Effector CD8-positive, alpha-beta T cell (primary cell): ENCODE results near the gene ZNF629.
"Not testable (repeated sequence)": the region's sequence is repeated elsewhere in the genome, so short reads cannot be mapped to it uniquely, and the experiment has no call there.

Source experiments
- DNase-seq: peaks from one replicate; lab custom pipeline; 2025; lab: John Stamatoyannopoulos, UW
- total RNA-seq, 4 experiments: gene quantifications; one replicate each; lab custom pipeline; 2026; lab: John Stamatoyannopoulos, UW

Gene ZNF629
- total RNA-seq: 4.4 to 16.2 (median 9.8) reads per million in 4 experiments

- peak; percentile 4 for DNase-seq
These were observed at the start of gene ZNF629 for GRCh38 chr16:30786936-30787612. Gene ZNF629, minus strand, starts transcription at chr16:30787205. Its CDS starts 2,723 bp downstream, at chr16:30784482.

- no peak for DNase-seq
These were observed 47.2 kb upstream of the ZNF629 start for GRCh38 chr16:30834130-30834740.

DNA sequence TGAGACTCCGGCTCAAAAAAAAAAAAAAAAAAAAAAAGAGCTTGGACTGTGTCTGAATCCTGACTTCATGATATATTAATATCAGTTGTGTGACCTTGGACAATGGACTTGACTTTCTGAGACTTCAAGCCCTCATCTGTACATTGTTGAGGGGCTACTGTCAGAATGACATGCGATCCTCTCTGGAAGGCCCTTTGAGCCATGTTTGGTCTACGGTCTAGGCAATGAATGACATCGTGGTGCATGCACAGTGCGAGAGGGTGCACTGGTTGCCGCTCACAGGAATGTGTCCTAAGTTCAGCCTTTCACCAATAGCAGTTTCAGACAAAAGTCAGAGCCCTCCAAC lies 43.0 kb upstream of the ZNF629 start:
- no peak for DNase-seq

DNA sequence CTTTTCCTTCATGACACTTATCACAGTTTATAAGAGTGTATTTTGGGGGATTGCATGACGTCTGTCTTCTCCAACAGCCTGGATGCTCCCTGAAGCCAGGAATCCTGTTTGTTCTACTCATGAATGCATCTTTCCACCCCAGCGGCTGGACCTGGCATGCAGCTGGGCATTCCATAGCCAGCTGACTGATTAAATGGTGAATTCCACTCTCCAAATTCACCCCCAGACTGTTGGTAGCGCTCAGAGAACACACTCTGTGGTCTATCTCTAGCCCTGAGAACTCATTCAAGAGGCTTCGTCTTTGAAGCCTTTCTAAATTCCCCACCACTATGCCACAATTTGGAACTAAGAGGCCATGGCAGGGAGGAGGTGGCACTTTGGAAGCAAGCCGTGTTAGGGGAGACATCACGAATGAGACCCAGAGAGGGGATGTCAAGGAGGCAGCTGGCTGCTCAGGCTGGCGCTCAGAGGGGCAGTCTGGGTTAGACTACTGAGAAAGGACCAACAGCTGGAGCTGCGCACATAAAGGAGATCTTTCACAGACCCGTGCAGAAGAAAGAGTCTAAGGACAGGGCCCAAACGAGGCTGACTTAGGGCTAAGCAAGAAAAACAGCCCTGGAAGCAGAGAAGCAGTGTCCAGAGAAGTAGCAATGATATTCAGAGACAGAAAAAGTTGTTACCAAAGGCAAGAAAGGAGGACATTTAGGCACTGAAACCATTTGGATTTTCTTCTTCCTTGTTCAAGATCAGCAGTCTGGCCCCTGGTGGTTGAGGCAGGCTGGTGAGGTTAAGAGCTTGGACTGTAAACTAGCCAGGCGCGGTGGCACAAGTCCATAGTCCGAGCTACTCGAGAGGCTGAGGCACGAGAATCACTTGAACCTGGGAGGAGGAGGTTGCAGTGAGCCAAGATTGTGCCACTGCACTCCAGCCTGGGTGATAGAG lies 42.4 kb upstream of the ZNF629 start:
- no peak for DNase-seq

- DNase-seq: no peak
These were observed 34.9 kb upstream of the ZNF629 start for GRCh38 chr16:30821891-30822290.

DNA sequence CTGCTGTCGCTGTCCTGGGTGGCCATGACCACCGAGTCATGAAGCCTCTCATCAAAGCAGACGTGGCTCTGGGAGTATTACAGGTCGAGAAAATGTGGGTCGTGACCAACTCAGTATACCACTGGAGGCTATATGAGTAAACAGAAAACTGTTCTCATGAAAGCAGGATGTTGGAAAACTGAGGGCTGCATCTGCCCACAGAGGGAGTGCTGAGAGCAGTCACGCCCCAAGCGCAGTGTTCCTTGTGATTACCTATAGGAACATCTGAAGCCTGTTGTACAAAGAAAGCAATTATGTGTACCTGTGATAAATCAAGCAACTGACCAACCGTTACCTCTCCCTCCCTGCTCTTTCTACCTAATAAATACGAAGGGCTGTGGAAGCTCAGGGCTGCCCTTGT lies 34.4 kb upstream of the ZNF629 start:
- not testable (repeated sequence) for DNase-seq

- DNase-seq: no peak
These were observed 34.0 kb upstream of the ZNF629 start for GRCh38 chr16:30820952-30821421.

GRCh38 chr16:30816769-30817168 lies 29.8 kb upstream of the ZNF629 start:
- DNase-seq: no peak

GRCh38 chr16:30813821-30814189 lies 26.8 kb upstream of the ZNF629 start:
- DNase-seq: no peak

DNA sequence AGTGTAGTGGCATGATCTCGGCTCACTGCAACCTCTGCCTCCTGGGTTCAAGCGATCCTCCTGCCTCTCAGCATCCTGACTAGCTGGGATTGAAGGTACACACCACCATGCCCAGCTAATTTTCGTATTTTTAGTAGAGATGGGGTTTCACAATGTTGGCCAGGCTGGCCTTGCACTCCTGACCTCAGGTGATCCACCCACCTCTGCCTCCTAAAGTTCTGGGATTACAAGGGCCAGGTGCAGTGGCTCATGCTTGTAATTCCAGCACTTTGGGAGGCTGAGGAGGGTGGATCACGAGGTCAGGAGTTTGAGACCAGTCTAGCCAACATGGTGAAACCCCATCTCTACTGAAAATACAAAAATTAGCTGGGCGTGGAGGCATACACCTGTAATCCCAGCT lies 22.7 kb upstream of the ZNF629 start:
- not testable (repeated sequence) for DNase-seq

DNA sequence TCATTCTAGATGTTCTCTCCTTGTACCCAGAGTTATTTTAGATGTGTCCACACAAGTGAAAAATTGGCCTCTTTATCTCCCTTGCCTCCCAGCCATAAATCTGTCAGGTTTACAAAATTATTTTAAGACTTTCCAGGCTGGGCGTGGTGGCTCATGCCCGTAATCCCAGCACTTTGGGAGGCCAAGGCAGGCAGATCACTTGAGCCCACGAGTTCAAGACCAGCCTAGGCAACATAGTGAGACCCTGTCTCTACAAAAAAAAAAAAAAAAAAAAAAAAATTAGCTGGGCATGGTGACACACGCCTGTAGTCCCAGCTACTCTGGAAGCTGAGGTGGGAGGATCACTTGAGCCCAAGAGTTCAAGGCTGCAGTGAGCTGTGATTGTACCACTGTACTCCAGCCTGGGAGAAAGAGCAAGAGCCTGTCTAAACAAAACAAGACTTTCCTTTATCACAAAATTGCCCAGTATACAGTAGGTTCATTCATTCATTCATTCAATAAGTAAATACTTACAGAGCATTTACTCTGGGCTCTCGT lies 22.0 kb upstream of the ZNF629 start:
- DNase-seq: not testable (repeated sequence)

DNA sequence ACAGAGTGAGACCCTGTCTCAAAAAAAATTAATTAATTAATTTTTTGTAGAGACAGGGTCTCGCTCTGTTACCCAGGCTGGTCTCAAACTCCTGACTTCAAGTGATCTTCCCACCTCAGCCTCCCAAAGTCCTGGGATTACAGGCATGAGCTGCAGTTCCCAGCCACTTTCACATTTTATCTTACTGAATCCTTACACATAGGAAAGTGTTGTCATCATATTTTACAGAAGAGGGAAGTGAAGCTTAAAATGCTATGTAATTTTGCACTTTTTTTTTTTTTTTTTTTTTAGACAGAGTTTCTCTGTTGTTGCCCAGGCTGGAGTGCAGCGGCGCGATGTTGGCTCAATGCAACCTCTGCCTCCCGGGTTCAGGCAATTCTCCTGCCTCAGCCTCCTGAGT lies 21.1 kb upstream of the ZNF629 start:
- no peak for DNase-seq

GRCh38 chr16:30805370-30806169 lies 18.6 kb upstream of the ZNF629 start:
- DNase-seq: peak; percentile 44

DNA sequence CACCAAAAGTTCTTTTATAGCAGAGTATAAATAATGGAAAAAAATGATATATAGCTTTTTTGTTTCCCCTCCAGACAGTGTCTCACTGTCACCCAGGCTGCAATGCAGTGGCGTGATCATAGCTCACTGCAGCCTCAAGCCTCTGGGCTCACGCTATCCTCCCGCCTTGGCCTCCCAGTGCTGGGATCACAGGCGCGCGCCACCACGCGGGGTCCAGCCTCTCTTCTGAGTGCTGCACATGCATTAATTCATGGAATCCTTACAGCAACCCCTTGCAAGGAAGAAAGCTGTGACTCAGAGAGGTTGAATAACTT lies 18.0 kb upstream of the ZNF629 start:
- no peak for DNase-seq

DNA sequence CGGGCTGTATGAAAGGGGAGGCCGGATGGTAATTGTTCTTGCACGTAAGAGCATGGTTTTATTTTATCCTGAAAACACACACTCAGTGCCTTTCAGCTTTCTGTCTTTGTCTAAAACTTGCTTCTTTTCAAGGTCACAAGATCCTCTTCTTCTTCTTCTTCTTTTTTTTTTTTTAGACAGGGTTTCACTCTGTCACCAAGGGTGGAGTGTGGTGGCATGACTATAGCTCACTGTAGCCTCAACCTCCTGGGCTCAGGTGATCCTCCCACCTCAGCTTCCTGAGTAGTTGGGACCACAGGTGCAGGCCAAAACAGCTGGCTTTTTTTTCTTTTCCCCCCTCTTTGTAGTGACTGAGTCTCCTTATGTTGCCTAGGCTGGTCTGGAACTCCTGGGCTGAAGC lies 15.9 kb upstream of the ZNF629 start:
- DNase-seq: no peak

- no peak for DNase-seq
These were observed 10.8 kb upstream of the ZNF629 start for GRCh38 chr16:30797670-30798309.

DNA sequence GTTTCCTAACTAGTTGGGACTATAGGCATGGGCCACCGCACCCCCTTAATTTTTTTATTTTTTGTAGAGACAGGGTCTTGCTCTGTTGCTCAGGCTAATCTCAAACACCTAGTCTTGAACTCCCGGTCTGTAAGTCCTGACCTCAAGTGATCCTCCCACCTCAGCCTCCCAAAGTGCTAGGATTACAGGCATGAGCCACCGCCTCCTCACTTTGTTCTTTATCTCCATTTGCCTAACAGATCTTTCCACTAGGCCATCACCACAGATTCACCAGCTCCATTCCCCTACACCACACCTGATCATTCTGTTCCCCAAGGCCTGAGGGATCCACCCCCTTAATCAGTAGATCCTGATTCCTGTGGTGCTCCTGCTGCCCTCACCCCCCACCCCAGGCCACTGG lies 7.6 kb upstream of the ZNF629 start:
- no peak for DNase-seq

- no peak for DNase-seq
These were observed 6.6 kb upstream of the ZNF629 start for GRCh38 chr16:30793508-30794069.

- DNase-seq: no peak
These were observed 791 bp upstream of the ZNF629 start for GRCh38 chr16:30787613-30788378.
